DOHH2 (cell line): Measurements from ENCODE around the gene RBM15B.
A peak's percentile ranks its signal among the peaks of the same experiment; 100 is the strongest.
"Not testable (repeated sequence)": the region's sequence is repeated elsewhere in the genome, so short reads cannot be mapped to it uniquely, and the experiment has no call there.

ENCODE experiments used
- H3F3A ChIP-seq: fragments of 200-600 bp; sonication (generic), shearing (Covaris generic); 2 replicates; pipeline ENCODE4 v1.6.0; 2016; ENCODE audit warnings: antibody characterized with exemption, mild to moderate bottlenecking; ENCODE audit not compliant: control insufficient read depth, insufficient read depth
- H3K27ac ChIP-seq: fragments of 200-600 bp; sonication (generic); 2 replicates; pipeline ENCODE4 v1.5.1; 2014; ENCODE audit warnings: low read depth, mild to moderate bottlenecking, low read length, moderate library complexity
- H3K27me3 ChIP-seq: fragments of 200-600 bp; sonication (generic); 2 replicates; pipeline ENCODE4 v1.6.1; 2014; ENCODE audit warnings: mild to moderate bottlenecking, low read length, mixed read lengths; ENCODE audit not compliant: control insufficient read depth
- H3K36me3 ChIP-seq: fragments of 200-600 bp; sonication (generic); 2 replicates; pipeline ENCODE4 v1.6.1; 2014; ENCODE audit warnings: mild to moderate bottlenecking, low read length, moderate library complexity, mixed read lengths; ENCODE audit not compliant: control insufficient read depth
- H3K4me1 ChIP-seq: fragments of 200-600 bp; sonication (generic); 2 replicates; pipeline ENCODE4 v1.6.1; 2014; ENCODE audit warnings: mild to moderate bottlenecking, low read length, mixed read lengths; ENCODE audit not compliant: control insufficient read depth
- H3K4me2 ChIP-seq: fragments of 200-600 bp; sonication (generic); 2 replicates; pipeline ENCODE4 v1.6.0; 2014; ENCODE audit warnings: mild to moderate bottlenecking, low read length, moderate library complexity
- H3K4me3 ChIP-seq: fragments of 200-600 bp; sonication (generic); 2 replicates; pipeline ENCODE4 v1.5.1; 2014; ENCODE audit warnings: mild to moderate bottlenecking, low read length, mixed read lengths
- H3K79me2 ChIP-seq: fragments of 200-600 bp; sonication (generic); 2 replicates; pipeline ENCODE4 v1.6.1; 2014; ENCODE audit warnings: mild to moderate bottlenecking, low read length, mixed read lengths; ENCODE audit not compliant: control insufficient read depth
- H3K9me2 ChIP-seq: fragments of 200-600 bp; sonication (generic); replicated peaks from 2 replicates; pipeline ENCODE4 v1.6.1; 2014; ENCODE audit warnings: mild to moderate bottlenecking, low read length, mixed read lengths; ENCODE audit not compliant: control insufficient read depth
- H3K9me3 ChIP-seq: fragments of 200-600 bp; sonication (generic); 2 replicates; pipeline ENCODE4 v1.6.1; 2014; ENCODE audit warnings: antibody characterized with exemption, low read length, mixed read lengths; ENCODE audit not compliant: control insufficient read depth, insufficient read depth
- H4K20me1 ChIP-seq: fragments of 200-600 bp; sonication (generic); 2 replicates; pipeline ENCODE4 v1.6.0; 2014; ENCODE audit warnings: low read depth, mild to moderate bottlenecking, antibody characterized with exemption, low read length, moderate library complexity; ENCODE audit not compliant: control insufficient read depth, insufficient read depth
- CTCF ChIP-seq: fragments of 200-600 bp; sonication (generic); IDR thresholded peaks from one replicate; pipeline ENCODE4 v1.5.1; 2014; ENCODE audit warnings: antibody characterized with exemption, mild to moderate bottlenecking, low read depth, low read length; ENCODE audit not compliant: poor library complexity, severe bottlenecking
- EZH2phosphoT487 ChIP-seq: fragments of 200-600 bp; sonication (generic); IDR thresholded peaks from 2 replicates; pipeline ENCODE4 v1.6.1; 2017; ENCODE audit warnings: borderline replicate concordance, mild to moderate bottlenecking, antibody characterized with exemption, low read length, moderate library complexity, mixed read lengths

RBM15B gene

GRCh38 chr3:51385621-51386091, 5.4 kb upstream of the RBM15B start:
- Histone ChIP-seq H3K4me3 (peak overlapping the region; percentile 97), H3K9me3 (no peaks in the 10 kb centered on the region), H3K27ac (peak overlapping the region; percentile 49), H3K79me2 (peaks cover 67% of the 10 kb centered on the region), H3K27me3 (no peaks in the 10 kb centered on the region), H3K4me1 (peaks cover 56% of the 10 kb centered on the region), H3K4me2 (peak overlapping the region; percentile 74), H3K36me3 (peaks cover 63% of the 10 kb centered on the region), H4K20me1 (0 out of 2 replicates have a peak, but pooled peaks cover 3% of the 10 kb centered on the region), H3K9me2 (no peaks in the 10 kb centered on the region), H3F3A (peaks cover 36% of the 10 kb centered on the region)
- TF ChIP-seq EZH2phosphoT487 (no peak), CTCF (no peak)

GRCh38 chr3:51386159-51386851, 4.8 kb upstream of the RBM15B start:
- H4K20me1 ChIP-seq, result 0 out of 2 replicates have a peak, but pooled peaks cover 3% of the 10 kb centered on the region
- peaks cover 58% of the 10 kb centered on the region for H3K4me1 ChIP-seq
- H3K79me2 ChIP-seq, result peaks cover 71% of the 10 kb centered on the region
- no peaks in the 10 kb centered on the region for H3K9me3 ChIP-seq
- H3K4me2 ChIP-seq, result peak overlapping the region; percentile 74
- TF ChIP-seq EZH2phosphoT487, result no peak
- H3K27ac ChIP-seq, result peak overlapping the region; percentile 49
- H3K4me3 ChIP-seq, result peak overlapping the region; percentile 97
- H3K9me2 ChIP-seq, result no peaks in the 10 kb centered on the region
- H3K27me3 ChIP-seq, result no peaks in the 10 kb centered on the region
- peaks cover 65% of the 10 kb centered on the region for H3K36me3 ChIP-seq
- peaks cover 37% of the 10 kb centered on the region for H3F3A ChIP-seq

GRCh38 chr3:51386852-51387229, 4.2 kb upstream of the RBM15B start:
- H3K4me1 ChIP-seq, result peaks cover 58% of the 10 kb centered on the region
- H3K27me3 ChIP-seq, result no peaks in the 10 kb centered on the region
- no peaks in the 10 kb centered on the region for H3K9me3 ChIP-seq
- peaks cover 76% of the 10 kb centered on the region for H3K79me2 ChIP-seq
- H3K4me2 ChIP-seq, result peak overlapping the region; percentile 74
- H3K36me3 ChIP-seq, result peaks cover 67% of the 10 kb centered on the region
- peaks cover 37% of the 10 kb centered on the region for H3F3A ChIP-seq
- TF ChIP-seq EZH2phosphoT487 (no peak), CTCF (no peak)
- 0 out of 2 replicates have a peak, but pooled peaks cover 3% of the 10 kb centered on the region for H4K20me1 ChIP-seq
- no peaks in the 10 kb centered on the region for H3K9me2 ChIP-seq
- H3K27ac ChIP-seq, result 0 out of 2 replicates have a peak overlapping the region, but pooled peaks have one; percentile 49
- H3K4me3 ChIP-seq, result peak overlapping the region; percentile 97

GRCh38 chr3:51387281-51387680, 3.8 kb upstream of the RBM15B start:
- H3K27ac ChIP-seq, H3K9me3 ChIP-seq, H3K9me2 ChIP-seq, H4K20me1 ChIP-seq, H3K27me3 ChIP-seq: not testable (repeated sequence)
- Histone ChIP-seq H3K4me1 (peaks cover 63% of the 10 kb centered on the region), H3K36me3 (peaks cover 72% of the 10 kb centered on the region), H3K4me3 (peak overlapping the region; percentile 13), H3F3A (peaks cover 37% of the 10 kb centered on the region), H3K4me2 (peak overlapping the region; percentile 74), H3K79me2 (peaks cover 81% of the 10 kb centered on the region)
